ENCODE measurements around the gene TRH.

DNA sequence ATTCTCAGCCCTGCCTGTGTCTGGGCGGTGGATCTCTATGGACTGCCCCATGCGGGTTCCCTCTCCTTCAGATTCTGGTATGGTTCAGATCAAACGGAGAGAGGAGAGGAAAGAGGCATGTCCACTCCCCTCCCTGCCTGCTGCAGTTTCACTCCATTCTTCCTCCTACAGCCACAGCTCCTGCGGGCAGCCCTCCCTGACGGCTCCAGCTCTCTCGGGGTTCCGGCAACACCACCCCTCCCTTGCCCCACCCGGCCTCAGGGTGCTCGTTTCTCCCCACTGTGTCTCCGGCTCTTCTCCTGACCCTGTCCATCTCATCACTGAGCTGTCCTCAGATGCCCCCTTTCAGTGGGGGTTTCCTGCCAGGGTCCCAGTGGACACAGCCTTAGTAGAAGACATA lies 13.9 kb downstream of the TRH start:
- TF ChIP-seq POLR2A (IDR thresholded peaks at IDR 0.05) (no peak), POLR2AphosphoS5 (IDR thresholded peaks at IDR 0.05) (no peak)
- TF ChIP-seq, protein P1, sequence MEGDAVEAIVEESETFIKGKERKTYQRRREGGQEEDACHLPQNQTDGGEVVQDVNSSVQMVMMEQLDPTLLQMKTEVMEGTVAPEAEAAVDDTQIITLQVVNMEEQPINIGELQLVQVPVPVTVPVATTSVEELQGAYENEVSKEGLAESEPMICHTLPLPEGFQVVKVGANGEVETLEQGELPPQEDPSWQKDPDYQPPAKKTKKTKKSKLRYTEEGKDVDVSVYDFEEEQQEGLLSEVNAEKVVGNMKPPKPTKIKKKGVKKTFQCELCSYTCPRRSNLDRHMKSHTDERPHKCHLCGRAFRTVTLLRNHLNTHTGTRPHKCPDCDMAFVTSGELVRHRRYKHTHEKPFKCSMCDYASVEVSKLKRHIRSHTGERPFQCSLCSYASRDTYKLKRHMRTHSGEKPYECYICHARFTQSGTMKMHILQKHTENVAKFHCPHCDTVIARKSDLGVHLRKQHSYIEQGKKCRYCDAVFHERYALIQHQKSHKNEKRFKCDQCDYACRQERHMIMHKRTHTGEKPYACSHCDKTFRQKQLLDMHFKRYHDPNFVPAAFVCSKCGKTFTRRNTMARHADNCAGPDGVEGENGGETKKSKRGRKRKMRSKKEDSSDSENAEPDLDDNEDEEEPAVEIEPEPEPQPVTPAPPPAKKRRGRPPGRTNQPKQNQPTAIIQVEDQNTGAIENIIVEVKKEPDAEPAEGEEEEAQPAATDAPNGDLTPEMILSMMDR (IDR thresholded peaks at IDR 0.05) = no peak

All from upper lobe of left lung (tissue), 4 donors.